Measurements from ENCODE around the gene TSFM. TPM values are rescaled to one million over a fixed set of nuclear protein-coding genes. Genes with fewer than 3 reads are reported as not detected.

The TSFM gene
- total and polyA plus RNA-seq, 2 donors, result 28.6 to 29.2 TPM

- peaks cover 0 to 7% of the 10 kb centered on the region in 2 donors for H3K4me1 ChIP-seq (ENCODE audit: control insufficient read depth in 2 of 2, insufficient read depth in 2 of 2, low read length in 2 of 2)
Measured at GRCh38 chr12:57825451-57825850, 42.9 kb downstream of the TSFM start.

GRCh38 chr12:57826400-57826799 lies 43.8 kb downstream of the TSFM start:
- H3K9me3 ChIP-seq (ENCODE audit: control insufficient read depth in 2 of 2, insufficient read depth in 1 of 2, low read length in 1 of 2), result no peaks in the 10 kb centered on the region
- 99% methylated on average over 2 of the region's 2 CpGs for WGBS
- peaks cover 88 to 89% of the 10 kb centered on the region in 2 donors for H3K36me3 ChIP-seq (ENCODE audit: control insufficient read depth in 2 of 2, insufficient read depth in 2 of 2, low read length in 1 of 2)
- H3K27ac ChIP-seq (ENCODE audit: low read depth in 1 of 2, low read length in 1 of 2), result no peak overlapping the region
- no peak for DNase-seq (ENCODE audit: low read depth in 6 of 9, low spot score in 9 of 9)
- no peaks in the 10 kb centered on the region for H3K27me3 ChIP-seq (ENCODE audit: control insufficient read depth in 2 of 2, insufficient read depth in 1 of 2, low read length in 1 of 2)
- peaks cover under 1 to 11% of the 10 kb centered on the region in 2 donors for H3K4me1 ChIP-seq (ENCODE audit: control insufficient read depth in 2 of 2, insufficient read depth in 2 of 2, low read length in 2 of 2)
- no peak overlapping the region for H3K4me3 ChIP-seq (ENCODE audit: low read length in 2 of 2)

More at GRCh38 chr12:57825451-57825850, 42.9 kb downstream of the TSFM start:
- H3K27me3 ChIP-seq (ENCODE audit: control insufficient read depth in 2 of 2, insufficient read depth in 1 of 2, low read length in 1 of 2), result no peaks in the 10 kb centered on the region
- H3K9me3 ChIP-seq (ENCODE audit: control insufficient read depth in 2 of 2, insufficient read depth in 1 of 2, low read length in 1 of 2), result no peaks in the 10 kb centered on the region
- no peak overlapping the region for H3K27ac ChIP-seq (ENCODE audit: low read depth in 1 of 2, low read length in 1 of 2)
- peaks cover 91 to 96% of the 10 kb centered on the region in 2 donors for H3K36me3 ChIP-seq (ENCODE audit: control insufficient read depth in 2 of 2, insufficient read depth in 2 of 2, low read length in 1 of 2)
- WGBS, result 97% methylated on average over 2 of the region's 2 CpGs
- H3K4me3 ChIP-seq (ENCODE audit: low read length in 2 of 2), result no peak overlapping the region
- DNase-seq (ENCODE audit: low read depth in 6 of 9, low spot score in 9 of 9), result no peak

- DNase-seq (ENCODE audit: low read depth in 6 of 9, low spot score in 9 of 9), result no peak
- H3K4me1 ChIP-seq (ENCODE audit: control insufficient read depth in 2 of 2, insufficient read depth in 2 of 2, low read length in 2 of 2), result peaks cover 6 to 17% of the 10 kb centered on the region in 2 donors
Measured at GRCh38 chr12:57826966-57827365, 44.4 kb downstream of the TSFM start.

GRCh38 chr12:57829025-57829777 lies 46.6 kb downstream of the TSFM start:
- H3K9me3 ChIP-seq (ENCODE audit: control insufficient read depth in 2 of 2, insufficient read depth in 1 of 2, low read length in 1 of 2), result no peaks in the 10 kb centered on the region
- no peak for DNase-seq (ENCODE audit: low read depth in 6 of 9, low spot score in 9 of 9)
- H3K27ac ChIP-seq (ENCODE audit: low read depth in 1 of 2, low read length in 1 of 2), result no peak overlapping the region
- no peak overlapping the region for H3K4me3 ChIP-seq (ENCODE audit: low read length in 2 of 2)
- peaks cover 60 to 64% of the 10 kb centered on the region in 2 donors for H3K36me3 ChIP-seq (ENCODE audit: control insufficient read depth in 2 of 2, insufficient read depth in 2 of 2, low read length in 1 of 2)
- peaks cover 12 to 39% of the 10 kb centered on the region in 2 donors for H3K4me1 ChIP-seq (ENCODE audit: control insufficient read depth in 2 of 2, insufficient read depth in 2 of 2, low read length in 2 of 2)
- H3K27me3 ChIP-seq (ENCODE audit: control insufficient read depth in 2 of 2, insufficient read depth in 1 of 2, low read length in 1 of 2), result no peaks in the 10 kb centered on the region
- 87% methylated on average over 10 of the region's 10 CpGs for WGBS

More at GRCh38 chr12:57826966-57827365, 44.4 kb downstream of the TSFM start:
- WGBS, result 97% methylated on average over 1 of the region's 1 CpG
- Histone ChIP-seq H3K9me3 (ENCODE audit: control insufficient read depth in 2 of 2, insufficient read depth in 1 of 2, low read length in 1 of 2) (no peaks in the 10 kb centered on the region), H3K36me3 (ENCODE audit: control insufficient read depth in 2 of 2, insufficient read depth in 2 of 2, low read length in 1 of 2) (peaks cover 82 to 83% of the 10 kb centered on the region in 2 donors), H3K27me3 (ENCODE audit: control insufficient read depth in 2 of 2, insufficient read depth in 1 of 2, low read length in 1 of 2) (no peaks in the 10 kb centered on the region), H3K27ac (ENCODE audit: low read depth in 1 of 2, low read length in 1 of 2) (no peak overlapping the region), H3K4me3 (ENCODE audit: low read length in 2 of 2) (no peak overlapping the region)

GRCh38 chr12:57830393-57830792 lies 47.8 kb downstream of the TSFM start:
- H3K4me3 ChIP-seq (ENCODE audit: low read length in 2 of 2), result no peak overlapping the region
- DNase-seq (ENCODE audit: low read depth in 6 of 9, low spot score in 9 of 9), result no peak
- H3K4me1 ChIP-seq (ENCODE audit: control insufficient read depth in 2 of 2, insufficient read depth in 2 of 2, low read length in 2 of 2), result peaks cover 20 to 50% of the 10 kb centered on the region in 2 donors
- peaks cover 48 to 55% of the 10 kb centered on the region in 2 donors for H3K36me3 ChIP-seq (ENCODE audit: control insufficient read depth in 2 of 2, insufficient read depth in 2 of 2, low read length in 1 of 2)
- H3K27me3 ChIP-seq (ENCODE audit: control insufficient read depth in 2 of 2, insufficient read depth in 1 of 2, low read length in 1 of 2), result no peaks in the 10 kb centered on the region
- H3K27ac ChIP-seq (ENCODE audit: low read depth in 1 of 2, low read length in 1 of 2), result no peak overlapping the region
- no peaks in the 10 kb centered on the region for H3K9me3 ChIP-seq (ENCODE audit: control insufficient read depth in 2 of 2, insufficient read depth in 1 of 2, low read length in 1 of 2)
- 96% methylated on average over 2 of the region's 2 CpGs for WGBS

GRCh38 chr12:57832966-57833365 lies 50.4 kb downstream of the TSFM start:
- peaks cover 43 to 75% of the 10 kb centered on the region in 2 donors for H3K4me1 ChIP-seq (ENCODE audit: control insufficient read depth in 2 of 2, insufficient read depth in 2 of 2, low read length in 2 of 2)
- peak overlapping the region in 1 of 2 donors; percentile 2 for H3K27ac ChIP-seq (ENCODE audit: low read depth in 1 of 2, low read length in 1 of 2)
- H3K4me3 ChIP-seq (ENCODE audit: low read length in 2 of 2), result no peak overlapping the region
- H3K27me3 ChIP-seq (ENCODE audit: control insufficient read depth in 2 of 2, insufficient read depth in 1 of 2, low read length in 1 of 2), result no peaks in the 10 kb centered on the region
- DNase-seq (ENCODE audit: low read depth in 6 of 9, low spot score in 9 of 9), result no peak
- H3K36me3 ChIP-seq (ENCODE audit: control insufficient read depth in 2 of 2, insufficient read depth in 2 of 2, low read length in 1 of 2), result peaks cover 22 to 29% of the 10 kb centered on the region in 2 donors
- 81% methylated on average over 10 of the region's 10 CpGs for WGBS
- peaks cover 0 to 2% of the 10 kb centered on the region in 2 donors for H3K9me3 ChIP-seq (ENCODE audit: control insufficient read depth in 2 of 2, insufficient read depth in 1 of 2, low read length in 1 of 2)

GRCh38 chr12:57833672-57834071 lies 51.1 kb downstream of the TSFM start:
- no peak overlapping the region for H3K4me3 ChIP-seq (ENCODE audit: low read length in 2 of 2)

GRCh38 chr12:57834086-57834876 lies 51.7 kb downstream of the TSFM start:
- Histone ChIP-seq H3K27ac (ENCODE audit: low read depth in 1 of 2, low read length in 1 of 2) (peak overlapping the region in 1 of 2 donors; percentile 46), H3K4me3 (ENCODE audit: low read length in 2 of 2) (no peak overlapping the region), H3K4me1 (ENCODE audit: control insufficient read depth in 2 of 2, insufficient read depth in 2 of 2, low read length in 2 of 2) (peaks cover 54 to 86% of the 10 kb centered on the region in 2 donors), H3K36me3 (ENCODE audit: control insufficient read depth in 2 of 2, insufficient read depth in 2 of 2, low read length in 1 of 2) (peaks cover 10 to 17% of the 10 kb centered on the region in 2 donors), H3K9me3 (ENCODE audit: control insufficient read depth in 2 of 2, insufficient read depth in 1 of 2, low read length in 1 of 2) (peaks cover 0 to 2% of the 10 kb centered on the region in 2 donors), H3K27me3 (ENCODE audit: control insufficient read depth in 2 of 2, insufficient read depth in 1 of 2, low read length in 1 of 2) (no peaks in the 10 kb centered on the region)
- 33% methylated on average over 1 of the region's 1 CpG for WGBS
- DNase-seq (ENCODE audit: low read depth in 6 of 9, low spot score in 9 of 9), result no peak

More at GRCh38 chr12:57833672-57834071, 51.1 kb downstream of the TSFM start:
- Histone ChIP-seq H3K4me1 (ENCODE audit: control insufficient read depth in 2 of 2, insufficient read depth in 2 of 2, low read length in 2 of 2) (peaks cover 49 to 83% of the 10 kb centered on the region in 2 donors), H3K27ac (ENCODE audit: low read depth in 1 of 2, low read length in 1 of 2) (no peak overlapping the region), H3K27me3 (ENCODE audit: control insufficient read depth in 2 of 2, insufficient read depth in 1 of 2, low read length in 1 of 2) (no peaks in the 10 kb centered on the region), H3K9me3 (ENCODE audit: control insufficient read depth in 2 of 2, insufficient read depth in 1 of 2, low read length in 1 of 2) (peaks cover 0 to 2% of the 10 kb centered on the region in 2 donors), H3K36me3 (ENCODE audit: control insufficient read depth in 2 of 2, insufficient read depth in 2 of 2, low read length in 1 of 2) (peaks cover 16 to 23% of the 10 kb centered on the region in 2 donors)
- no peak for DNase-seq (ENCODE audit: low read depth in 6 of 9, low spot score in 9 of 9)
- 93% methylated on average over 3 of the region's 3 CpGs for WGBS

Data from thymus (tissue), 11 donors.